Fibroblast of skin of right quadriceps (primary cell): ENCODE measurements around the gene DCN.
"Not testable (repeated sequence)": the region's sequence is repeated elsewhere in the genome, so short reads cannot be mapped to it uniquely, and the experiment has no call there.

Experiments
- DNase-seq: peaks from one replicate; pipeline ENCODE4 v3.0.0-alpha.2; 2013

The DCN gene

GRCh38 chr12:91182636-91183455 is at the start of gene DCN:
Gene DCN (minus strand): TSS chr12:91182817. CDS start chr12:91178552, 4,265 bp downstream.
- peak; percentile 54 for DNase-seq

GRCh38 chr12:91230841-91231240 is 48.2 kb upstream of the DCN start:
- no peak for DNase-seq

- no peak for DNase-seq
Observed at GRCh38 chr12:91226951-91227350, 44.3 kb upstream of the DCN start.

GRCh38 chr12:91225316-91225715 is 42.7 kb upstream of the DCN start:
- peak; percentile 40 for DNase-seq

- no peak for DNase-seq
Observed at GRCh38 chr12:91224401-91224800, 41.8 kb upstream of the DCN start.

GRCh38 chr12:91222746-91223145 is 40.1 kb upstream of the DCN start:
- DNase-seq: peak; percentile 67

GRCh38 chr12:91219919-91220318 is 37.3 kb upstream of the DCN start:
- no peak for DNase-seq

GRCh38 chr12:91219511-91219910 is 36.9 kb upstream of the DCN start:
- peak; percentile 42 for DNase-seq

GRCh38 chr12:91216871-91217270 is 34.3 kb upstream of the DCN start:
- DNase-seq: no peak

- peak; percentile 53 for DNase-seq
Observed at GRCh38 chr12:91215940-91216454, 33.4 kb upstream of the DCN start.

- DNase-seq: peak; percentile 29
Observed at GRCh38 chr12:91211866-91212265, 29.2 kb upstream of the DCN start.

- no peak for DNase-seq
Observed at GRCh38 chr12:91210618-91211017, 28.0 kb upstream of the DCN start.

- no peak for DNase-seq
Observed at GRCh38 chr12:91210144-91210543, 27.5 kb upstream of the DCN start.

GRCh38 chr12:91207301-91207700 is 24.7 kb upstream of the DCN start:
- DNase-seq: not testable (repeated sequence)

GRCh38 chr12:91205811-91206210 is 23.2 kb upstream of the DCN start:
- peak; percentile 35 for DNase-seq

- DNase-seq: no peak
Observed at GRCh38 chr12:91204421-91204820, 21.8 kb upstream of the DCN start.

GRCh38 chr12:91203610-91204009 is 21.0 kb upstream of the DCN start:
- no peak for DNase-seq

- DNase-seq: no peak
Observed at GRCh38 chr12:91202390-91202789, 19.8 kb upstream of the DCN start.

- DNase-seq: no peak
Observed at GRCh38 chr12:91196436-91196835, 13.8 kb upstream of the DCN start.

- peak; percentile 69 for DNase-seq
Observed at GRCh38 chr12:91194500-91194899, 11.9 kb upstream of the DCN start.

- DNase-seq: no peak
Observed at GRCh38 chr12:91191513-91192111, 9.0 kb upstream of the DCN start.

- DNase-seq: peak; percentile 69
Observed at GRCh38 chr12:91189516-91189915, 6.9 kb upstream of the DCN start.

GRCh38 chr12:91188778-91189177 is 6.2 kb upstream of the DCN start:
- DNase-seq: no peak

- no peak for DNase-seq
Observed at GRCh38 chr12:91186156-91186555, 3.5 kb upstream of the DCN start.
